Measurements from ENCODE around the gene BSND.

BSND gene

GRCh38 chr1:55038552-55038838 is 39.8 kb downstream of the BSND start:
- no peak for DNase-seq (ENCODE audit: low spot score)
- in situ Hi-C loops (cut with MboI; ENCODE audit: low sequenced_read_pairs, unreplicated experiment) = no loop called here
- no peak for TF ChIP-seq CTCF (IDR thresholded peaks at IDR 0.05; ENCODE audit: borderline replicate concordance, control extremely low read depth, extremely low read depth, insufficient read depth, missing control alignments)

GRCh38 chr1:55038974-55039341 is 40.2 kb downstream of the BSND start:
- no peak for DNase-seq (ENCODE audit: low spot score)
- TF ChIP-seq CTCF (IDR thresholded peaks at IDR 0.05; ENCODE audit: borderline replicate concordance, control extremely low read depth, extremely low read depth, insufficient read depth, missing control alignments) = no peak
- in situ Hi-C loops (cut with MboI; ENCODE audit: low sequenced_read_pairs, unreplicated experiment) = no loop called here

GRCh38 chr1:55039342-55040082 is 40.8 kb downstream of the BSND start, which contains the start of gene PCSK9:
Gene PCSK9 (plus strand): TSS chr1:55039548. CDS start chr1:55039838, 290 bp downstream.
- TF ChIP-seq CTCF (IDR thresholded peaks at IDR 0.05; ENCODE audit: borderline replicate concordance, control extremely low read depth, extremely low read depth, insufficient read depth, missing control alignments) = no peak
- DNase-seq (ENCODE audit: low spot score) = no peak
- in situ Hi-C loops (cut with MboI; ENCODE audit: low sequenced_read_pairs, unreplicated experiment) = no loop called here

GRCh38 chr1:55040083-55040932 is 41.6 kb downstream of the BSND start:
- DNase-seq (ENCODE audit: low spot score) = no peak
- in situ Hi-C loops (cut with MboI; ENCODE audit: low sequenced_read_pairs, unreplicated experiment) = no loop called here
- TF ChIP-seq CTCF (IDR thresholded peaks at IDR 0.05; ENCODE audit: borderline replicate concordance, control extremely low read depth, extremely low read depth, insufficient read depth, missing control alignments) = no peak

- in situ Hi-C loops (cut with MboI; ENCODE audit: low sequenced_read_pairs, unreplicated experiment) = no loop called here
- DNase-seq (ENCODE audit: low spot score) = no peak
- TF ChIP-seq CTCF (IDR thresholded peaks at IDR 0.05; ENCODE audit: borderline replicate concordance, control extremely low read depth, extremely low read depth, insufficient read depth, missing control alignments) = no peak
Measured at GRCh38 chr1:55040933-55041494, 42.3 kb downstream of the BSND start.

GRCh38 chr1:55041613-55042012 is 42.9 kb downstream of the BSND start:
- no peak for DNase-seq (ENCODE audit: low spot score)
- no peak for TF ChIP-seq CTCF (IDR thresholded peaks at IDR 0.05; ENCODE audit: borderline replicate concordance, control extremely low read depth, extremely low read depth, insufficient read depth, missing control alignments)
- in situ Hi-C loops (cut with MboI; ENCODE audit: low sequenced_read_pairs, unreplicated experiment) = no loop called here
